Daoy (cell line): ENCODE measurements around the gene CABP7. TPM values are rescaled to one million over a fixed set of nuclear protein-coding genes. Genes with fewer than 3 reads are reported as not detected.

Experiments
- DNase-seq: peaks from one replicate; pipeline ENCODE4 v3.0.0-alpha.2; 2015; ENCODE audit warnings: low read depth
- total RNA-seq: library from RNA; depleted of rRNA; stranded (reverse); fragments of >200 nt; shearing (Covaris generic); gene quantifications from 2 replicates; pipeline ENCODE4 v1.2.3, GENCODE V29; 2014; rRNA removed

CABP7 gene
- total RNA-seq, 1 experiment from 2014 or later, result 1.1 TPM

DNA sequence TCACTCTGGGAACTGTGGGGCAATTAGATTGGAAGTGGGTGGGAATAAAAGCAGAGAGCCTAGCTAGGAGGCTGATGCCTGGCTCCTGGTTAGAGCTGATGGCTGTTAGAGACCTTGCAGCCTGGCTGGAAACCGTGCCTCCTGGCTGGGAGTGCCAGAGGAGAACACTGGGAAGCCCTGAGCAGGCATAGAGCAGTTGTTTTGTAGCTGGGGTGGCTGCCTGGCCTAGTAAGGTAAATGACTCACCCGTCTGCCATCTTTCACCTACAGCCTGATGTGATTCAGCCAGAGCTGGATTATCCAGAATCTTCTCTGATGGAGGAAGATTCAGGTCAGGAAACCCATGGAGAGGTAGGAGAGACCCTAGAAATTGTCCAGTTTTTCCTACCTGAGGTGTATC, 53.4 kb downstream of the CABP7 start:
- DNase-seq, result peak; percentile 81

- DNase-seq, result no peak
Measured at GRCh38 chr22:29780220-29780619, 60.4 kb downstream of the CABP7 start.

- peak; percentile 90 for DNase-seq
Measured at GRCh38 chr22:29780748-29781676, 61.2 kb downstream of the CABP7 start.

Other genes starting within 250 kb of the CABP7 start
- 0.11 TPM in 1 of 2 replicates, not detected in the other for gene NEFH, start 239.8 kb upstream of the CABP7 start, total RNA-seq
- gene THOC5, start 166.2 kb upstream of the CABP7 start, total RNA-seq, result 74.8 and 92.2 TPM in 2 replicates
- gene NIPSNAP1, start 138.9 kb upstream of the CABP7 start, total RNA-seq, result 56.9 and 57.9 TPM in 2 replicates
- gene NF2, start 116.4 kb upstream of the CABP7 start, total RNA-seq, result 88.3 and 113 TPM in 2 replicates
- 25.8 and 37.2 TPM in 2 replicates for gene ZMAT5, start 47.0 kb downstream of the CABP7 start, total RNA-seq
- 45.4 and 69.9 TPM in 2 replicates for gene UQCR10, start 47.4 kb downstream of the CABP7 start, total RNA-seq
- gene ASCC2, start 118.3 kb downstream of the CABP7 start, total RNA-seq, result 35.2 and 35.3 TPM in 2 replicates
- 11.8 and 12.2 TPM in 2 replicates for gene MTMR3, start 163.2 kb downstream of the CABP7 start, total RNA-seq